Tibial artery (tissue), 4 donors: ENCODE data around the gene KIF13A.

Source experiments
- DNase-seq, 2 donors: peaks; one replicate each; pipeline ENCODE4 v3.0.0-alpha.2; 2019
- H3K27ac ChIP-seq, 2 donors: fragments of 200-600 bp; sonication (generic) in 1 of 2; 1 replicate in 1 of 2; 2 replicates in 1 of 2; pipeline ENCODE4 v1.5.1; 2018 to 2019; ENCODE audit warnings: mild to moderate bottlenecking in 1 of 2
- H3K27me3 ChIP-seq, 2 donors: fragments of 200-600 bp; sonication (generic) in 1 of 2; one replicate each; pipeline versions ENCODE4 v1.5.1 to v1.6.0; 2016 to 2019
- H3K36me3 ChIP-seq, 3 donors: fragments of 200-600 bp; sonication (generic) in 2 of 3; one replicate each; pipeline ENCODE4 v1.5.1; 2016 to 2019; ENCODE audit warnings: mild to moderate bottlenecking in 2 of 3
- H3K4me1 ChIP-seq, 4 donors: fragments of 200-600 bp; sonication (generic) in 2 of 4; 1 replicate in 3 of 4; 2 replicates in 1 of 4; pipeline ENCODE4 v1.5.1; 2016 to 2019
- H3K4me3 ChIP-seq, 2 donors: fragments of 200-600 bp; sonication (generic) in 1 of 2; 1 replicate in 1 of 2; 2 replicates in 1 of 2; pipeline ENCODE4 v1.5.1; 2018 to 2019; ENCODE audit warnings: mild to moderate bottlenecking in 2 of 2
- H3K9me3 ChIP-seq, 3 donors: fragments of 200-600 bp; sonication (generic) in 1 of 3; one replicate each; pipeline ENCODE4 v1.5.1; 2016 to 2019
- CTCF ChIP-seq, 2 experiments: fragments of 200-600 bp in 1 of 2; fragments of 450-650 bp in 1 of 2; IDR thresholded peaks; one replicate each; pipeline ENCODE4 v1.5.1; 2017 to 2019; ENCODE audit warnings: antibody characterized with exemption in 2 of 2, mild to moderate bottlenecking in 1 of 2, moderate library complexity in 1 of 2
- intact Hi-C: fragments of 100-400 bp; cut with DNase I; formaldehyde crosslinking; loops from one replicate; pipeline ENCODE4 v1.15.0; 2023; ENCODE audit warnings: low total_unique reads

Gene KIF13A

GRCh38 chr6:17851720-17852161 lies 135.7 kb downstream of the KIF13A start:
- Histone ChIP-seq H3K27ac (peak overlapping the region; percentile 32 to 45), H3K9me3 (no peaks in the 10 kb centered on the region), H3K27me3 (no peaks in the 10 kb centered on the region), H3K36me3 (peaks cover 20 to 39% (median 38%) of the 10 kb centered on the region in 3 donors), H3K4me3 (no peak overlapping the region), H3K4me1 (peaks cover 0 to 32% (median 13%) of the 10 kb centered on the region in 4 donors)
- no peak for TF ChIP-seq CTCF (IDR thresholded peaks at IDR 0.05)
- intact Hi-C loops: no loop called here
- no peak for DNase-seq

GRCh38 chr6:17851001-17851719 lies 136.3 kb downstream of the KIF13A start:
- H3K27me3 ChIP-seq: no peaks in the 10 kb centered on the region
- peaks cover 0 to 32% (median 13%) of the 10 kb centered on the region in 4 donors for H3K4me1 ChIP-seq
- intact Hi-C loops: no loop called here
- H3K4me3 ChIP-seq: no peak overlapping the region
- no peak for TF ChIP-seq CTCF (IDR thresholded peaks at IDR 0.05)
- DNase-seq: no peak
- no peaks in the 10 kb centered on the region for H3K9me3 ChIP-seq
- H3K27ac ChIP-seq: peak overlapping the region; percentile 32 to 45
- peaks cover 20 to 41% (median 41%) of the 10 kb centered on the region in 3 donors for H3K36me3 ChIP-seq

- no peak for DNase-seq
- Histone ChIP-seq H3K36me3 (peaks cover 20 to 41% (median 37%) of the 10 kb centered on the region in 3 donors), H3K4me3 (no peak overlapping the region), H3K27ac (no peak overlapping the region), H3K9me3 (no peaks in the 10 kb centered on the region), H3K4me1 (peaks cover 0 to 32% (median 13%) of the 10 kb centered on the region in 4 donors), H3K27me3 (no peaks in the 10 kb centered on the region)
- TF ChIP-seq CTCF (IDR thresholded peaks at IDR 0.05): no peak
- intact Hi-C loops: no loop called here
Measured at GRCh38 chr6:17850281-17850680, 137.2 kb downstream of the KIF13A start.

- Histone ChIP-seq H3K9me3 (no peaks in the 10 kb centered on the region), H3K36me3 (peaks cover 25 to 41% (median 32%) of the 10 kb centered on the region in 3 donors), H3K4me1 (peaks cover 0 to 36% (median 10%) of the 10 kb centered on the region in 4 donors), H3K4me3 (no peak overlapping the region), H3K27ac (no peak overlapping the region), H3K27me3 (no peaks in the 10 kb centered on the region)
- DNase-seq: no peak
- TF ChIP-seq CTCF (IDR thresholded peaks at IDR 0.05): no peak
- intact Hi-C loops: no loop called here
Measured at GRCh38 chr6:17847203-17847760, 140.2 kb downstream of the KIF13A start.

GRCh38 chr6:17846762-17847161 lies 140.7 kb downstream of the KIF13A start:
- Histone ChIP-seq H3K4me3 (no peak overlapping the region), H3K9me3 (no peaks in the 10 kb centered on the region), H3K36me3 (peaks cover 25 to 41% (median 32%) of the 10 kb centered on the region in 3 donors), H3K27me3 (no peaks in the 10 kb centered on the region), H3K4me1 (peaks cover 0 to 34% (median 7%) of the 10 kb centered on the region in 4 donors), H3K27ac (no peak overlapping the region)
- no peak for TF ChIP-seq CTCF (IDR thresholded peaks at IDR 0.05)
- DNase-seq: no peak
- intact Hi-C loops: no loop called here
